Naive thymus-derived CD4-positive, alpha-beta T cell (primary cell): ENCODE results near the gene INSL4. TPM values are rescaled to one million over a fixed set of nuclear protein-coding genes. Genes with fewer than 3 reads are reported as not detected.

Experiments used
- ATAC-seq: fragments of 150-1000 bp; cut with Tn5 transposase; 2 replicates; pipeline ENCODE4 v1.10.0; 2021; ENCODE audit warnings: mild to moderate bottlenecking, moderate library complexity
- CTCF ChIA-PET: fragments of 350-600 bp; sonication (Branson Sonifier 250); formaldehyde crosslinking; loops from one replicate; lab custom pipeline; 2021; ENCODE audit warnings: antibody characterized with exemption; lab: Charles Lee
- POLR2A ChIA-PET: fragments of 350-600 bp; sonication (Branson Sonifier 250); formaldehyde crosslinking; loops from one replicate; lab custom pipeline; 2021; ENCODE audit warnings: antibody characterized with exemption, inconsistent platforms; lab: Charles Lee
- DNase-seq, 9 donors: peaks; one replicate each; pipeline versions ENCODE4 v3.0.0 to v3.0.0-alpha.2; 2020 to 2022; ENCODE audit warnings: mixed read lengths in 1 of 9
- H3K27ac ChIP-seq: one replicate; pipeline ENCODE4 v1.7.0; 2013; ENCODE audit warnings: mild to moderate bottlenecking, low read depth, low read length, moderate library complexity
- H3K27me3 ChIP-seq, 2 donors: one replicate each; pipeline ENCODE4 v1.7.0; 2013; ENCODE audit warnings: low read length in 2 of 2, mild to moderate bottlenecking in 2 of 2, moderate library complexity in 2 of 2; ENCODE audit not compliant: control insufficient read depth in 2 of 2, insufficient read depth in 2 of 2
- H3K36me3 ChIP-seq, 3 experiments: 1 replicate in 2 of 3; 2 replicates in 1 of 3; pipeline ENCODE4 v1.7.0; 2013; ENCODE audit warnings: low read length in 3 of 3, mild to moderate bottlenecking in 3 of 3, moderate library complexity in 1 of 3; ENCODE audit not compliant: insufficient read depth in 3 of 3, control insufficient read depth in 2 of 3
- H3K4me1 ChIP-seq, 2 donors: one replicate each; pipeline ENCODE4 v1.7.0; 2013; ENCODE audit warnings: low read length in 2 of 2, mild to moderate bottlenecking in 2 of 2, moderate library complexity in 1 of 2; ENCODE audit not compliant: control insufficient read depth in 2 of 2, insufficient read depth in 2 of 2
- H3K4me3 ChIP-seq: 2 replicates; pipeline ENCODE4 v1.7.0; 2013; ENCODE audit warnings: mild to moderate bottlenecking, low read length
- H3K9me3 ChIP-seq, 3 experiments: 1 replicate in 2 of 3; 2 replicates in 1 of 3; pipeline ENCODE4 v1.7.0; 2013; ENCODE audit warnings: low read length in 3 of 3; ENCODE audit not compliant: control insufficient read depth in 2 of 3
- H3K27ac Mint-ChIP-seq, 9 donors: one replicate each; pipeline ENCODE4 v1.8.0; 2020 to 2022; ENCODE audit warnings: mixed read lengths in 9 of 9, mild to moderate bottlenecking in 8 of 9, moderate library complexity in 5 of 9, inconsistent platforms in 2 of 9
- H3K27me3 Mint-ChIP-seq, 5 donors: one replicate each; pipeline ENCODE4 v1.8.0; 2021 to 2022; ENCODE audit warnings: mixed read lengths in 5 of 5, mild to moderate bottlenecking in 1 of 5
- H3K36me3 Mint-ChIP-seq, 5 donors: one replicate each; pipeline ENCODE4 v1.8.0; 2020 to 2022; ENCODE audit warnings: mixed read lengths in 5 of 5, mild to moderate bottlenecking in 3 of 5, inconsistent platforms in 1 of 5
- H3K4me1 Mint-ChIP-seq, 7 donors: one replicate each; pipeline ENCODE4 v1.8.0; 2020 to 2022; ENCODE audit warnings: mixed read lengths in 7 of 7, mild to moderate bottlenecking in 3 of 7, inconsistent platforms in 1 of 7
- H3K4me3 Mint-ChIP-seq, 10 donors: one replicate each; pipeline ENCODE4 v1.8.0; 2020 to 2022; ENCODE audit warnings: mild to moderate bottlenecking in 10 of 10, mixed read lengths in 10 of 10, moderate library complexity in 6 of 10, inconsistent platforms in 2 of 10
- H3K9me3 Mint-ChIP-seq, 11 donors: one replicate each; pipeline ENCODE4 v1.8.0; 2020 to 2022; ENCODE audit warnings: mixed read lengths in 11 of 11, mild to moderate bottlenecking in 4 of 11, inconsistent platforms in 1 of 11, moderate library complexity in 1 of 11
- intact Hi-C, 2 donors: fragments of 100-400 bp; cut with micrococcal nuclease; formaldehyde crosslinking; loops; one replicate each; pipeline ENCODE4 v1.15.1; 2023
- polyA plus RNA-seq, 2 donors: library from polyadenylated mRNA; unstranded; fragments of 300-500 nt; fragmentation: Illumina TruSeq; gene quantifications; one replicate each; pipeline ENCODE4 v1.2.3, GENCODE V29; 2021
- total RNA-seq, 6 experiments: library from RNA in 5 of 6; stranded (reverse) in 5 of 6; gene quantifications; 1 replicate in 5 of 6; 2 replicates in 1 of 6; pipeline ENCODE4 v1.2.3 and lab custom pipeline; 2021 to 2026

INSL4 gene
- total and polyA plus RNA-seq, 7 experiments from 2014 or later: not detected

DNA sequence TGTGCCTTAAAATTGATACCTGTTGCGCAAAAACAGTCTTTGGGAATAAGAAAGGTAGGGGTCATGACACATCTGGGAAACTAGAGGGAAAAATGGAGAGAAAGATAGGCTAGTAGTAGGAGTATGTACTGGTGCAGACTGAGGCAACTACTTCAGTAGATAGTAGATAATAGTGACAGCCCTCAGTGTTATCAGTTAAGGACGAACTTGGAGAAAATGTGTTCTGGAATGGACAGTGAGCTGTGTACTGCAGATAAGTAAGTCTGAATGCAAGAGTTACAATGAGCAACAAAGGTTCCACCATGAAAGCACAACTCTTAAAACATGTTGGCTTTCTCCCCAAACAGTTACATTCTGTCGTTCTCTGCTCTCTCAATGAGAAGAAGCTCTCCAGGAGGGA is 39.2 kb upstream of the INSL4 start:
- Mint-ChIP-seq H3K9me3 (no peaks in the 10 kb centered on the region), H3K4me3 (no peak overlapping the region), H3K27ac (no peak overlapping the region), H3K4me1 (peaks cover 0 to 4% (median 2%) of the 10 kb centered on the region in 7 donors), H3K36me3 (no peaks in the 10 kb centered on the region), H3K27me3 (peaks cover 0 to 30% (median 2%) of the 10 kb centered on the region in 5 donors)
- POLR2A ChIA-PET: interaction anchor here (1.5 kb wide), 1 partner anchor 246 kb away, joined by 3 read pairs; the partner anchor contains the start of gene PLGRKT
- H3K27ac ChIP-seq: no peak overlapping the region
- ATAC-seq (no peak), DNase-seq (no peak)
- CTCF ChIA-PET: no interaction called here
- no peaks in the 10 kb centered on the region for H3K4me1 ChIP-seq
- no peaks in the 10 kb centered on the region for H3K27me3 ChIP-seq
- H3K9me3 ChIP-seq: no peaks in the 10 kb centered on the region
- intact Hi-C loops: no loop called here
- H3K4me3 ChIP-seq: no peak overlapping the region
- H3K36me3 ChIP-seq: no peaks in the 10 kb centered on the region

DNA sequence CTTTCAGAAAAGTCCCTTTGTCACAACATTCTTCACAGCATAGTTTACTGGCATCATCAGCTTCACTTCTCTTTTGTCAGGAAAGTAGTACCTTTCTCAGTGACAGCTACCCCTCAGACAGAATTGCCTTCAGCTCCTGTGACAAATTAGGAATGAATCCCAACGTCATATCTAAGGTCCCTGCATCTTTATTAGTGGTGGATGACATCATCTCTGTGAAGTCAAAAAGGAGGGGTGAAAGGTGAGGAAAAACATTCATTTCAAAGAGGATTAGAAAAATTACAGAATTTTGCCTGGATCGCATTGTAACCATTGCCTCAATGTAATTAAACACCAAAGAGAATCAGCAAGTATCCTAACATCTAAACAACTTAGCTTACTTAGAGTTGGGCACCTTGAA is 37.9 kb upstream of the INSL4 start:
- intact Hi-C loops: no loop called here
- no peak overlapping the region for H3K27ac Mint-ChIP-seq
- peaks cover 0 to 5% (median 0%) of the 10 kb centered on the region in 3 experiments for H3K9me3 ChIP-seq
- H3K36me3 ChIP-seq: no peaks in the 10 kb centered on the region
- peaks cover 0 to 38% (median 6%) of the 10 kb centered on the region in 5 donors for H3K27me3 Mint-ChIP-seq
- no peaks in the 10 kb centered on the region for H3K27me3 ChIP-seq
- H3K4me1 Mint-ChIP-seq: peaks cover 0 to 1% (median 0%) of the 10 kb centered on the region in 7 donors
- no peak overlapping the region for H3K27ac ChIP-seq
- ChIA-PET CTCF (interaction anchor here (0.6 kb wide), 2 partner anchors 89 to 578 kb away, joined by 3 read pairs; no protein-coding TSS in a partner anchor), POLR2A (no interaction called here)
- no peak for ATAC-seq
- H3K36me3 Mint-ChIP-seq: peaks cover 0 to 4% (median 0%) of the 10 kb centered on the region in 5 donors
- peaks cover 0 to 4% (median 0%) of the 10 kb centered on the region in 11 donors for H3K9me3 Mint-ChIP-seq
- H3K4me1 ChIP-seq: no peaks in the 10 kb centered on the region
- no peak overlapping the region for H3K4me3 ChIP-seq
- no peak overlapping the region for H3K4me3 Mint-ChIP-seq
- no peak for DNase-seq

DNA sequence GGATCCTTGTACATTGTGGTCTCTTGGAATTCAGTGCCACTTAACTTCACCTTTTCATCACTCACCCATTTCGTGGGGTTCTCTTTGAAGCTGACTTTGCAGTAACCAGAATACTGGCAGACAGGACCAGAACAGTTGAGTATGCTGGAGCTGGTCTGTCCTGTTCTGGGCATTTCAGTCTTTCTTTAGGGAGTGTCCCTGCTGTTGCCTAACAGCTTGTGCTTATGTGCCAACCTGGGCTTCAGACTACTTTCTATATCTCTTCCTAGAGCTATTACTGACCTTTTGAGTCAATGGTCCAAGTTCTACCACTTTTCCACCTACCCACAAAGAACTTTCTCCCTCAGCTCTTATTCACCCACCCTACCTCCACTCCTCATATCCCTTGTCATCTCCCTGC is 35.8 kb upstream of the INSL4 start:
- Histone ChIP-seq H3K36me3 (no peaks in the 10 kb centered on the region), H3K27me3 (no peaks in the 10 kb centered on the region), H3K4me3 (no peak overlapping the region), H3K4me1 (no peaks in the 10 kb centered on the region), H3K27ac (no peak overlapping the region), H3K9me3 (peaks cover 0 to 7% (median 0%) of the 10 kb centered on the region in 3 experiments)
- no peak for DNase-seq
- ChIA-PET CTCF (interaction anchor here (0.8 to 2.1 kb wide), 3 partner anchors 10 to 405 kb away, joined by 3 to 8 read pairs (median 3); partner anchors contain the start of gene INSL6), POLR2A (interaction anchor here (0.6 kb wide), 1 partner anchor 198 kb away, joined by 4 read pairs; no protein-coding TSS in a partner anchor)
- Mint-ChIP-seq H3K36me3 (peaks cover 0 to 4% (median 0%) of the 10 kb centered on the region in 5 donors), H3K27ac (peak overlapping the region in 1 of 9 donors; percentile 66), H3K4me3 (no peak overlapping the region), H3K9me3 (peaks cover 0 to 6% (median 3%) of the 10 kb centered on the region in 11 donors), H3K27me3 (peaks cover 0 to 45% (median 10%) of the 10 kb centered on the region in 5 donors), H3K4me1 (peaks cover 0 to 1% (median 0%) of the 10 kb centered on the region in 7 donors)
- ATAC-seq: no peak
- intact Hi-C loops: no loop called here

DNA sequence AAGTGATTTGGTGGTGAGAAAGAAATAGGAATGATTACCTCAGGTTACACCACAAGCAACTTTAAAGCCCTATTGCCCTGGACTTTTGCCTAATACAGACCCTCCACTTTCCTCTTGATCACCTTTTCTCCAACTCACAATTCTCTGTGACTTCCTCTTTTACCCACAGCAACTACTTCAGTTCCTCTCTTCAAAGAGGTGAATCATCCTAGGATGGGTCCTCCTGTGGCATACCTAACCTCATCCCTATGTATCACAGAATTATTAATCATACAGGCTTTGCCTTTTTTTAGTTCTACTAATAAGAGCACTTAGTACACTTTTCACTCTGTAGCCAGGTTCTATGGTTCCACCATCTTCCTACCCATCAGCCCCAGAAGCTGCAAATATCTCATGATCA is 26.1 kb upstream of the INSL4 start:
- H3K9me3 ChIP-seq: no peaks in the 10 kb centered on the region
- no peak for DNase-seq
- Mint-ChIP-seq H3K27ac (no peak overlapping the region), H3K4me3 (no peak overlapping the region), H3K36me3 (peaks cover 0 to 11% (median 4%) of the 10 kb centered on the region in 5 donors), H3K27me3 (peaks cover 2 to 14% (median 6%) of the 10 kb centered on the region in 5 donors), H3K9me3 (peaks cover 0 to 15% (median 6%) of the 10 kb centered on the region in 11 donors), H3K4me1 (peaks cover 0 to 5% (median 0%) of the 10 kb centered on the region in 7 donors)
- no peak overlapping the region for H3K4me3 ChIP-seq
- no peaks in the 10 kb centered on the region for H3K4me1 ChIP-seq
- intact Hi-C loops: no loop called here
- ChIA-PET POLR2A (no interaction called here), CTCF (no interaction called here)
- ATAC-seq: no peak
- no peaks in the 10 kb centered on the region for H3K36me3 ChIP-seq
- H3K27ac ChIP-seq: no peak overlapping the region
- no peaks in the 10 kb centered on the region for H3K27me3 ChIP-seq

GRCh38 chr9:5230554-5230953 is 665 bp upstream of the INSL4 start:
- no peaks in the 10 kb centered on the region for H3K36me3 Mint-ChIP-seq
- ChIA-PET CTCF (no interaction called here), POLR2A (no interaction called here)
- peaks cover 0 to 6% (median 0%) of the 10 kb centered on the region in 11 donors for H3K9me3 Mint-ChIP-seq
- Histone ChIP-seq H3K36me3 (no peaks in the 10 kb centered on the region), H3K27me3 (no peaks in the 10 kb centered on the region), H3K27ac (no peak overlapping the region), H3K9me3 (no peaks in the 10 kb centered on the region), H3K4me3 (no peak overlapping the region), H3K4me1 (no peaks in the 10 kb centered on the region)
- DNase-seq: no peak
- H3K4me3 Mint-ChIP-seq: no peak overlapping the region
- no peak overlapping the region for H3K27ac Mint-ChIP-seq
- no peaks in the 10 kb centered on the region for H3K4me1 Mint-ChIP-seq
- H3K27me3 Mint-ChIP-seq: peaks cover 0 to 36% (median 7%) of the 10 kb centered on the region in 5 donors
- no peak for ATAC-seq
- intact Hi-C loops: no loop called here

GRCh38 chr9:5263351-5264218 is 32.4 kb downstream of the INSL4 start:
- Histone ChIP-seq H3K4me3 (no peak overlapping the region), H3K36me3 (no peaks in the 10 kb centered on the region), H3K27ac (no peak overlapping the region), H3K9me3 (no peaks in the 10 kb centered on the region), H3K27me3 (no peaks in the 10 kb centered on the region), H3K4me1 (no peaks in the 10 kb centered on the region)
- peak overlapping the region in 6 of 10 donors; percentile 23 to 36 (median 30) for H3K4me3 Mint-ChIP-seq
- intact Hi-C loops: loop anchor here (1.0 to 10.0 kb wide), 6 partner anchors 74 to 509 kb away; partner anchors contain the start of genes INSL6 (in 1 of the 2) and RLN1 (in 1 of the 2)
- DNase-seq: peak in 5 of 9 donors; percentile 1 to 23 (median 4)
- CTCF ChIA-PET: interaction anchor here (1.3 kb wide), 1 partner anchor 77 kb away, joined by 4 read pairs; no protein-coding TSS in a partner anchor
- peak overlapping the region in 2 of 9 donors; percentile 0 to 19 for H3K27ac Mint-ChIP-seq
- no peak for ATAC-seq
- H3K9me3 Mint-ChIP-seq: peaks cover 0 to 12% (median 3%) of the 10 kb centered on the region in 11 donors
- peaks cover 0 to 9% (median 3%) of the 10 kb centered on the region in 5 donors for H3K36me3 Mint-ChIP-seq
- POLR2A ChIA-PET: no interaction called here
- peaks cover 9 to 24% (median 17%) of the 10 kb centered on the region in 7 donors for H3K4me1 Mint-ChIP-seq
- H3K27me3 Mint-ChIP-seq: no peaks in the 10 kb centered on the region
